GM12878 (cell line): Measurements from ENCODE around the gene XNDC1N. TPM values are rescaled to one million over a fixed set of nuclear protein-coding genes. Genes with fewer than 3 reads are reported as not detected.
A peak's percentile ranks its signal among the peaks of the same experiment; 100 is the strongest.

Experiments
- BCLAF1 ChIP-seq: fragments of 450-650 bp; IDR thresholded peaks from 2 replicates; pipeline ENCODE4 v1.6.1; 2017; ENCODE audit warnings: antibody characterized with exemption, mild to moderate bottlenecking, moderate library complexity
- CREM ChIP-seq: IDR thresholded peaks from 2 replicates; pipeline ENCODE4 v1.6.1; 2014; ENCODE audit warnings: antibody characterized with exemption, low read depth
- EED ChIP-seq: sonication (generic); IDR thresholded peaks from 2 replicates; pipeline ENCODE4 v1.6.1; 2016; ENCODE audit warnings: antibody characterized with exemption, low read depth
- EGR1 ChIP-seq, 2 experiments: IDR thresholded peaks; 1 replicate in 1 of 2; 2 replicates in 1 of 2; pipeline ENCODE4 v1.6.1; 2011 to 2012; ENCODE audit warnings: low read depth in 2 of 2, low read length in 2 of 2, borderline replicate concordance in 1 of 2, mild to moderate bottlenecking in 1 of 2, moderate library complexity in 1 of 2
- GABPA ChIP-seq: IDR thresholded peaks from 2 replicates; pipeline ENCODE4 v1.6.1; 2014; ENCODE audit warnings: antibody characterized with exemption, low read depth, mild to moderate bottlenecking, inconsistent platforms
- KLF5 ChIP-seq: fragments of 450-650 bp; IDR thresholded peaks from 2 replicates; pipeline ENCODE4 v1.6.1; 2014; ENCODE audit warnings: mild to moderate bottlenecking; ENCODE audit not compliant: partially characterized antibody
- RAD51 ChIP-seq: fragments of 450-650 bp; IDR thresholded peaks from 2 replicates; pipeline ENCODE4 v1.6.1; 2016; ENCODE audit warnings: moderate library complexity, mild to moderate bottlenecking, inconsistent platforms
- SMC3 ChIP-seq: IDR thresholded peaks from 2 replicates; pipeline ENCODE4 v1.6.1; 2011; ENCODE audit warnings: low read length, improper control_type of control experiment, borderline replicate concordance
- TAF1 ChIP-seq: IDR thresholded peaks from 2 replicates; pipeline ENCODE4 v1.6.1; 2011; ENCODE audit warnings: mild to moderate bottlenecking, low read depth, low read length, borderline replicate concordance
- TCF12 ChIP-seq: IDR thresholded peaks from 2 replicates; pipeline ENCODE4 v1.6.1; 2011; ENCODE audit warnings: low read depth, mild to moderate bottlenecking, low read length
- polyA plus RNA-seq, 11 experiments: library from polyadenylated mRNA; depleted of rRNA in 4 of 11; unstranded in 6 of 11; stranded (reverse) in 5 of 11; fragments of >200 nt; fragmentation: Nextera tagmentation in 4 of 11; fragmentation: Illumina TruSeq in 1 of 11; extraction: Ambion mirVana in 4 of 11; extraction: Trizol in 1 of 11; gene quantifications; 1 replicate in 1 of 11; 2 replicates in 10 of 11; pipeline versions ENCODE4 v1.2.1 to v1.2.3, GENCODE V29; 2011 to 2016; ENCODE audit warnings: inconsistent platforms in 2 of 11, missing spikeins in 2 of 11, low read depth in 1 of 11
- total RNA-seq, 4 experiments: library from RNA; depleted of rRNA in 3 of 4; stranded (reverse); fragments of >200 nt in 3 of 4; fragmentation: Illumina TruSeq in 1 of 4; extraction: Trizol in 1 of 4; gene quantifications; 2 replicates each; pipeline versions ENCODE4 v1.2.1 to v1.2.3, GENCODE V29; 2013 to 2021
- TF ChIP-seq, protein P1 (sequence below): fragments of 450-650 bp; IDR thresholded peaks from 2 replicates; pipeline ENCODE4 v1.6.1; 2016; ENCODE audit warnings: mild to moderate bottlenecking
- TF ChIP-seq, protein P2 (sequence below): fragments of 450-650 bp; IDR thresholded peaks from 2 replicates; pipeline ENCODE4 v1.6.1; 2018; ENCODE audit warnings: mild to moderate bottlenecking, low read depth, moderate library complexity; ENCODE audit not compliant: partially characterized antibody
- TF ChIP-seq, protein P3 (sequence below): fragments of 450-650 bp; IDR thresholded peaks from 2 replicates; pipeline ENCODE4 v1.6.1; 2017; ENCODE audit warnings: mild to moderate bottlenecking
- TF ChIP-seq, protein P4 (sequence below): IDR thresholded peaks from 2 replicates; pipeline ENCODE4 v1.6.1; 2011; ENCODE audit warnings: mild to moderate bottlenecking, low read depth, low read length, moderate library complexity; ENCODE audit not compliant: insufficient replicate concordance
- TF ChIP-seq, protein P5 (sequence below): fragments of 450-650 bp; IDR thresholded peaks from 2 replicates; pipeline ENCODE4 v1.6.1; 2017; ENCODE audit warnings: mild to moderate bottlenecking, moderate library complexity

Gene XNDC1N
- total and polyA plus RNA-seq, 10 of the 15 experiments (the other 5 are each of a cell fraction or from before 2014, with no cell fraction given), result 5.7 to 13.7 (median 9.8) TPM

- TF ChIP-seq, protein P1, sequence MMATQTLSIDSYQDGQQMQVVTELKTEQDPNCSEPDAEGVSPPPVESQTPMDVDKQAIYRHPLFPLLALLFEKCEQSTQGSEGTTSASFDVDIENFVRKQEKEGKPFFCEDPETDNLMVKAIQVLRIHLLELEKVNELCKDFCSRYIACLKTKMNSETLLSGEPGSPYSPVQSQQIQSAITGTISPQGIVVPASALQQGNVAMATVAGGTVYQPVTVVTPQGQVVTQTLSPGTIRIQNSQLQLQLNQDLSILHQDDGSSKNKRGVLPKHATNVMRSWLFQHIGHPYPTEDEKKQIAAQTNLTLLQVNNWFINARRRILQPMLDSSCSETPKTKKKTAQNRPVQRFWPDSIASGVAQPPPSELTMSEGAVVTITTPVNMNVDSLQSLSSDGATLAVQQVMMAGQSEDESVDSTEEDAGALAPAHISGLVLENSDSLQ, result no peak
- TF ChIP-seq SMC3 (no peak), TAF1 (no peak), TCF12 (no peak), BCLAF1 (no peak), KLF5 (no peak), RAD51 (peak; percentile 58), CREM (peak; percentile 67; the same call in 1 of the 2 replicates), EGR1 (IDR thresholded peaks at IDR 0.05; ENCODE audit: borderline replicate concordance in 1 of 2, low read depth in 2 of 2, low read length in 2 of 2) (no peak), EED (peak; percentile 81), GABPA (no peak)
- TF ChIP-seq, protein P2, sequence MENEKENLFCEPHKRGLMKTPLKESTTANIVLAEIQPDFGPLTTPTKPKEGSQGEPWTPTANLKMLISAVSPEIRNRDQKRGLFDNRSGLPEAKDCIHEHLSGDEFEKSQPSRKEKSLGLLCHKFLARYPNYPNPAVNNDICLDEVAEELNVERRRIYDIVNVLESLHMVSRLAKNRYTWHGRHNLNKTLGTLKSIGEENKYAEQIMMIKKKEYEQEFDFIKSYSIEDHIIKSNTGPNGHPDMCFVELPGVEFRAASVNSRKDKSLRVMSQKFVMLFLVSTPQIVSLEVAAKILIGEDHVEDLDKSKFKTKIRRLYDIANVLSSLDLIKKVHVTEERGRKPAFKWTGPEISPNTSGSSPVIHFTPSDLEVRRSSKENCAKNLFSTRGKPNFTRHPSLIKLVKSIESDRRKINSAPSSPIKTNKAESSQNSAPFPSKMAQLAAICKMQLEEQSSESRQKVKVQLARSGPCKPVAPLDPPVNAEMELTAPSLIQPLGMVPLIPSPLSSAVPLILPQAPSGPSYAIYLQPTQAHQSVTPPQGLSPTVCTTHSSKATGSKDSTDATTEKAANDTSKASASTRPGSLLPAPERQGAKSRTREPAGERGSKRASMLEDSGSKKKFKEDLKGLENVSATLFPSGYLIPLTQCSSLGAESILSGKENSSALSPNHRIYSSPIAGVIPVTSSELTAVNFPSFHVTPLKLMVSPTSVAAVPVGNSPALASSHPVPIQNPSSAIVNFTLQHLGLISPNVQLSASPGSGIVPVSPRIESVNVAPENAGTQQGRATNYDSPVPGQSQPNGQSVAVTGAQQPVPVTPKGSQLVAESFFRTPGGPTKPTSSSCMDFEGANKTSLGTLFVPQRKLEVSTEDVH, result peak; percentile 25
- TF ChIP-seq, protein P3, sequence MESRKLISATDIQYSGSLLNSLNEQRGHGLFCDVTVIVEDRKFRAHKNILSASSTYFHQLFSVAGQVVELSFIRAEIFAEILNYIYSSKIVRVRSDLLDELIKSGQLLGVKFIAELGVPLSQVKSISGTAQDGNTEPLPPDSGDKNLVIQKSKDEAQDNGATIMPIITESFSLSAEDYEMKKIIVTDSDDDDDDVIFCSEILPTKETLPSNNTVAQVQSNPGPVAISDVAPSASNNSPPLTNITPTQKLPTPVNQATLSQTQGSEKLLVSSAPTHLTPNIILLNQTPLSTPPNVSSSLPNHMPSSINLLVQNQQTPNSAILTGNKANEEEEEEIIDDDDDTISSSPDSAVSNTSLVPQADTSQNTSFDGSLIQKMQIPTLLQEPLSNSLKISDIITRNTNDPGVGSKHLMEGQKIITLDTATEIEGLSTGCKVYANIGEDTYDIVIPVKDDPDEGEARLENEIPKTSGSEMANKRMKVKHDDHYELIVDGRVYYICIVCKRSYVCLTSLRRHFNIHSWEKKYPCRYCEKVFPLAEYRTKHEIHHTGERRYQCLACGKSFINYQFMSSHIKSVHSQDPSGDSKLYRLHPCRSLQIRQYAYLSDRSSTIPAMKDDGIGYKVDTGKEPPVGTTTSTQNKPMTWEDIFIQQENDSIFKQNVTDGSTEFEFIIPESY, result no peak
- TF ChIP-seq, protein P4, sequence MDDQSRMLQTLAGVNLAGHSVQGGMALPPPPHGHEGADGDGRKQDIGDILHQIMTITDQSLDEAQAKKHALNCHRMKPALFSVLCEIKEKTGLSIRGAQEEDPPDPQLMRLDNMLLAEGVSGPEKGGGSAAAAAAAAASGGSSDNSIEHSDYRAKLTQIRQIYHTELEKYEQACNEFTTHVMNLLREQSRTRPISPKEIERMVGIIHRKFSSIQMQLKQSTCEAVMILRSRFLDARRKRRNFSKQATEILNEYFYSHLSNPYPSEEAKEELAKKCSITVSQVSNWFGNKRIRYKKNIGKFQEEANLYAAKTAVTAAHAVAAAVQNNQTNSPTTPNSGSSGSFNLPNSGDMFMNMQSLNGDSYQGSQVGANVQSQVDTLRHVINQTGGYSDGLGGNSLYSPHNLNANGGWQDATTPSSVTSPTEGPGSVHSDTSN, result no peak
- TF ChIP-seq, protein P5, sequence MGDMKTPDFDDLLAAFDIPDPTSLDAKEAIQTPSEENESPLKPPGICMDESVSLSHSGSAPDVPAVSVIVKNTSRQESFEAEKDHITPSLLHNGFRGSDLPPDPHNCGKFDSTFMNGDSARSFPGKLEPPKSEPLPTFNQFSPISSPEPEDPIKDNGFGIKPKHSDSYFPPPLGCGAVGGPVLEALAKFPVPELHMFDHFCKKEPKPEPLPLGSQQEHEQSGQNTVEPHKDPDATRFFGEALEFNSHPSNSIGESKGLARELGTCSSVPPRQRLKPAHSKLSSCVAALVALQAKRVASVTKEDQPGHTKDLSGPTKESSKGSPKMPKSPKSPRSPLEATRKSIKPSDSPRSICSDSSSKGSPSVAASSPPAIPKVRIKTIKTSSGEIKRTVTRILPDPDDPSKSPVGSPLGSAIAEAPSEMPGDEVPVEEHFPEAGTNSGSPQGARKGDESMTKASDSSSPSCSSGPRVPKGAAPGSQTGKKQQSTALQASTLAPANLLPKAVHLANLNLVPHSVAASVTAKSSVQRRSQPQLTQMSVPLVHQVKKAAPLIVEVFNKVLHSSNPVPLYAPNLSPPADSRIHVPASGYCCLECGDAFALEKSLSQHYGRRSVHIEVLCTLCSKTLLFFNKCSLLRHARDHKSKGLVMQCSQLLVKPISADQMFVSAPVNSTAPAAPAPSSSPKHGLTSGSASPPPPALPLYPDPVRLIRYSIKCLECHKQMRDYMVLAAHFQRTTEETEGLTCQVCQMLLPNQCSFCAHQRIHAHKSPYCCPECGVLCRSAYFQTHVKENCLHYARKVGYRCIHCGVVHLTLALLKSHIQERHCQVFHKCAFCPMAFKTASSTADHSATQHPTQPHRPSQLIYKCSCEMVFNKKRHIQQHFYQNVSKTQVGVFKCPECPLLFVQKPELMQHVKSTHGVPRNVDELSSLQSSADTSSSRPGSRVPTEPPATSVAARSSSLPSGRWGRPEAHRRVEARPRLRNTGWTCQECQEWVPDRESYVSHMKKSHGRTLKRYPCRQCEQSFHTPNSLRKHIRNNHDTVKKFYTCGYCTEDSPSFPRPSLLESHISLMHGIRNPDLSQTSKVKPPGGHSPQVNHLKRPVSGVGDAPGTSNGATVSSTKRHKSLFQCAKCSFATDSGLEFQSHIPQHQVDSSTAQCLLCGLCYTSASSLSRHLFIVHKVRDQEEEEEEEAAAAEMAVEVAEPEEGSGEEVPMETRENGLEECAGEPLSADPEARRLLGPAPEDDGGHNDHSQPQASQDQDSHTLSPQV, result no peak
Measured at GRCh38 chr11:71962428-71963038, 34.1 kb upstream of the XNDC1N start (continued).
